ENCODE results near the gene PIK3CA. TPM values are rescaled to one million over a fixed set of nuclear protein-coding genes. Genes with fewer than 3 reads are reported as not detected.

PIK3CA gene
- total RNA-seq, 1 experiment from 2014 or later: 12.0 TPM

- H2AFZ ChIP-seq (ENCODE audit: low read length): no peak overlapping the region
- no peak overlapping the region for H2BK120ac ChIP-seq (ENCODE audit: low read depth, low read length, poor library complexity, severe bottlenecking)
- H3K79me1 ChIP-seq (ENCODE audit: insufficient read depth, low read depth, low read length, poor library complexity, severe bottlenecking): no peaks in the 10 kb centered on the region
- no peak overlapping the region for H3K27ac ChIP-seq (ENCODE audit: insufficient read length, low read depth, low read length)
- TF ChIP-seq CTCF (conservative IDR thresholded peaks at IDR 0.05): no peak
- no peak overlapping the region for H3K14ac ChIP-seq (ENCODE audit: insufficient read depth, low read length)
- H3K9ac ChIP-seq (ENCODE audit: extremely low read depth, insufficient read length, low read length): no peak overlapping the region
- no peaks in the 10 kb centered on the region for H3K4me1 ChIP-seq (ENCODE audit: insufficient read depth, low read length)
- Mint-ChIP-seq H3K36me3 (ENCODE audit: insufficient read depth in 1 of 3, low read depth in 3 of 3) (no peaks in the 10 kb centered on the region), H3K4me3 (no peak overlapping the region), H3K27ac (0 out of 7 replicates have a peak overlapping the region, but pooled peaks of 1 of the 3 experiments have one; percentile 40), H3K27me3 (ENCODE audit: low read depth) (no peaks in the 10 kb centered on the region), H3K4me1 (peaks cover 6 to 13% of the 10 kb centered on the region in 2 experiments), H3K9me3 (no peaks in the 10 kb centered on the region)
- H3T11ph ChIP-seq (ENCODE audit: low read length): no peak overlapping the region
- no peak overlapping the region for H3K56ac ChIP-seq (ENCODE audit: insufficient read length, low read depth, low read length)
- no peak overlapping the region for H3K18ac ChIP-seq (ENCODE audit: insufficient read length, low read depth, low read length)
- WGBS (ENCODE audit: extremely low coverage, insufficient read length, low lambda C conversion rate): no CpG with 5 or more reads among the region's 1 CpG
- no peak overlapping the region for H2BK12ac ChIP-seq (ENCODE audit: insufficient read length, low read depth, low read length)
- H3K4me2 ChIP-seq (ENCODE audit: insufficient read depth, insufficient read length, low read length): no peak overlapping the region
- H3K27me3 ChIP-seq (ENCODE audit: insufficient read depth, low read length): no peaks in the 10 kb centered on the region
- H3K23ac ChIP-seq (ENCODE audit: insufficient read length, low read depth, low read length): no peak overlapping the region
- DNase-seq: no peak
- H2AK5ac ChIP-seq (ENCODE audit: insufficient read length, low read length): no peak overlapping the region
- H3K4ac ChIP-seq (ENCODE audit: low read depth, low read length): no peak overlapping the region
- H2BK20ac ChIP-seq (ENCODE audit: low read depth, low read length, poor library complexity, severe bottlenecking): no peak overlapping the region
- no peaks in the 10 kb centered on the region for H4K20me1 ChIP-seq (ENCODE audit: control insufficient read depth, insufficient read depth, insufficient read length)
- H3K23me2 ChIP-seq (ENCODE audit: insufficient read length, low read depth, low read length, poor library complexity, severe bottlenecking): no peaks in the 10 kb centered on the region
- H4K5ac ChIP-seq (ENCODE audit: insufficient read length, low read depth, low read length): no peak overlapping the region
- no peak overlapping the region for H2BK15ac ChIP-seq (ENCODE audit: low read depth, low read length)
- no peaks in the 10 kb centered on the region for H3K9me3 ChIP-seq (ENCODE audit: control insufficient read depth, low read depth, low read length)
- H4K91ac ChIP-seq (ENCODE audit: insufficient read length, low read depth, low read length): no peak overlapping the region
- no peak overlapping the region for H2BK5ac ChIP-seq (ENCODE audit: insufficient read length, low read length)
- H4K8ac ChIP-seq (replicated peaks; ENCODE audit: insufficient read length, low read depth, low read length): no peak overlapping the region
- peaks cover 5% of the 10 kb centered on the region; the same call in 1 of the 2 replicates for H3K79me2 ChIP-seq (ENCODE audit: insufficient read depth, low read length)
These were observed 8.0 kb downstream of the PIK3CA start for GRCh38 chr3:179156170-179156569.

Measured in H9 (cell line).